ENCODE data around the gene NET1.

DNA sequence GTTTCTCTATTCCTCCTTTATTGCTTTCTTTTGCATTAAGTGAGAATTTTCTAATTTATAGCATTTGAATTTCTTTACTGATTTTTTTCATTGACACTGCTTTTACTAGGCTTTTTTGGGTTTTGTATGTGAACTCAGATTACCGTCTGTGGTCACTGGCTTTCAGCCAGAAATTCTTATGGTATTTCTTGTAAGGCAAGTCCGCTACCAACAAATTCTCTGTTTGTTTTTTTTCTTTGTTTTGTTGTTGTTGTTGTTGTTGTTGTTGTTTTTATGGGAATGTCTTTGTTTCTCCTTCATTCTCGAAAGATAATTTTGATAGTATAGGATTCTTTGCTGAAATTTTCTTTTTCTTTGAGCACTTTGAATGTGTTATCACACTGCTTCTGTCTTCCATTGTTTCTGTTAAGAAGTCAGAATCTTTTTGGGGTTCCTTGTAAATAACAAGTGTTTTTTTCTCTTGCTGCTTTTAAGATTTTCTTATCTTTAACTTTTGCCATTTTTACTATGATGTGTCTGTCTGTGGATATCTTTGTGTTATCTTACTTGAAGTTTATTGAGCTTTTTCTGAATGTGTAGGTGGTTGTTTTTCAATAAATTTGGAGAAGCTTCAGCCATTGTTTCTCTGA, 7.2 kb downstream of the NET1 start:
- TF ChIP-seq, protein P1, sequence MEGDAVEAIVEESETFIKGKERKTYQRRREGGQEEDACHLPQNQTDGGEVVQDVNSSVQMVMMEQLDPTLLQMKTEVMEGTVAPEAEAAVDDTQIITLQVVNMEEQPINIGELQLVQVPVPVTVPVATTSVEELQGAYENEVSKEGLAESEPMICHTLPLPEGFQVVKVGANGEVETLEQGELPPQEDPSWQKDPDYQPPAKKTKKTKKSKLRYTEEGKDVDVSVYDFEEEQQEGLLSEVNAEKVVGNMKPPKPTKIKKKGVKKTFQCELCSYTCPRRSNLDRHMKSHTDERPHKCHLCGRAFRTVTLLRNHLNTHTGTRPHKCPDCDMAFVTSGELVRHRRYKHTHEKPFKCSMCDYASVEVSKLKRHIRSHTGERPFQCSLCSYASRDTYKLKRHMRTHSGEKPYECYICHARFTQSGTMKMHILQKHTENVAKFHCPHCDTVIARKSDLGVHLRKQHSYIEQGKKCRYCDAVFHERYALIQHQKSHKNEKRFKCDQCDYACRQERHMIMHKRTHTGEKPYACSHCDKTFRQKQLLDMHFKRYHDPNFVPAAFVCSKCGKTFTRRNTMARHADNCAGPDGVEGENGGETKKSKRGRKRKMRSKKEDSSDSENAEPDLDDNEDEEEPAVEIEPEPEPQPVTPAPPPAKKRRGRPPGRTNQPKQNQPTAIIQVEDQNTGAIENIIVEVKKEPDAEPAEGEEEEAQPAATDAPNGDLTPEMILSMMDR (conservative IDR thresholded peaks at IDR 0.05; ENCODE audit: low read length): no peak
- no peak for TF ChIP-seq EZH2phosphoT487 (IDR thresholded peaks at IDR 0.05; ENCODE audit: borderline replicate concordance, low read depth, low read length)

Measured in OCI-LY7 (cell line).